Thyroid gland (tissue), 4 donors: Measurements from ENCODE around the gene RCAN2. TPM values are rescaled to one million over a fixed set of nuclear protein-coding genes. Genes with fewer than 3 reads are reported as not detected.

ENCODE experiments used
- DNase-seq, 2 donors: peaks; one replicate each; pipeline ENCODE4 v3.0.0-alpha.2; 2019
- H3K27ac ChIP-seq, 3 donors: fragments of 200-600 bp; sonication (generic); 1 replicate in 2 of 3; 2 replicates in 1 of 3; pipeline ENCODE4 v1.5.1; 2016 to 2019; ENCODE audit warnings: mild to moderate bottlenecking in 1 of 3, moderate library complexity in 1 of 3
- H3K27me3 ChIP-seq: fragments of 200-600 bp; sonication (generic); one replicate; pipeline ENCODE4 v1.5.1; 2019
- H3K36me3 ChIP-seq, 2 donors: fragments of 200-600 bp; sonication (generic); one replicate each; pipeline ENCODE4 v1.5.1; 2016 to 2019
- H3K4me1 ChIP-seq, 2 donors: fragments of 200-600 bp; sonication (generic); one replicate each; pipeline ENCODE4 v1.5.1; 2017 to 2019
- H3K4me3 ChIP-seq, 3 donors: fragments of 200-600 bp; sonication (generic); replicated peaks in 1 of 3; 1 replicate in 2 of 3; 2 replicates in 1 of 3; pipeline ENCODE4 v1.5.1; 2016; ENCODE audit warnings: mild to moderate bottlenecking in 1 of 3
- H3K9me3 ChIP-seq: fragments of 200-600 bp; sonication (generic); one replicate; pipeline ENCODE4 v1.5.1; 2017
- CTCF ChIP-seq, 6 experiments: fragments of 200-600 bp in 3 of 6; fragments of 450-650 bp in 3 of 6; sonication (generic) in 3 of 6; IDR thresholded peaks; one replicate each; pipeline ENCODE4 v1.5.1; 2016 to 2019; ENCODE audit warnings: antibody characterized with exemption in 6 of 6, mild to moderate bottlenecking in 2 of 6, inconsistent platforms in 1 of 6, moderate library complexity in 1 of 6
- POLR2A ChIP-seq, 2 donors: fragments of 450-650 bp; IDR thresholded peaks; one replicate each; pipeline ENCODE4 v1.6.1; 2017; ENCODE audit warnings: antibody characterized with exemption in 2 of 2, mild to moderate bottlenecking in 2 of 2, moderate library complexity in 1 of 2
- WGBS, 2 donors: methylation state at CpG; one replicate each; pipeline ENCODE4 v1.1.5; 2017; 5-methylcytosine and 5-hydroxymethylcytosine counted together
- intact Hi-C: fragments of 100-400 bp; cut with DNase I; formaldehyde crosslinking; loops from one replicate; pipeline ENCODE4 v1.15.1; 2023
- total RNA-seq, 4 donors: library from RNA; depleted of rRNA; stranded (reverse); fragments of >200 nt; gene quantifications; one replicate each; pipeline ENCODE4 v1.2.3, GENCODE V29; 2016

The RCAN2 gene
- total RNA-seq, 4 donors from 2014 or later = 14.0 to 33.2 (median 23.3) TPM

GRCh38 chr6:46468403-46469010 lies 22.7 kb downstream of the RCAN2 start:
- Histone ChIP-seq H3K27me3 (no peaks in the 10 kb centered on the region), H3K9me3 (no peaks in the 10 kb centered on the region), H3K4me3 (no peak overlapping the region), H3K4me1 (no peaks in the 10 kb centered on the region), H3K27ac (no peak overlapping the region), H3K36me3 (no peaks in the 10 kb centered on the region)
- intact Hi-C loops = no loop called here
- 79 to 80% methylated on average over 9 of the region's 9 CpGs for WGBS, 2 donors
- no peak for DNase-seq
- TF ChIP-seq CTCF (IDR thresholded peaks at IDR 0.05) = no peak
- no peak for TF ChIP-seq POLR2A (IDR thresholded peaks at IDR 0.05)

- H3K4me1 ChIP-seq = no peaks in the 10 kb centered on the region
- H3K4me3 ChIP-seq = no peak overlapping the region
- H3K27ac ChIP-seq = no peak overlapping the region
- no peak for DNase-seq
- no peaks in the 10 kb centered on the region for H3K9me3 ChIP-seq
- H3K36me3 ChIP-seq = no peaks in the 10 kb centered on the region
- TF ChIP-seq POLR2A (IDR thresholded peaks at IDR 0.05) = no peak
- no peak for TF ChIP-seq CTCF (IDR thresholded peaks at IDR 0.05)
- intact Hi-C loops = no loop called here
- no peaks in the 10 kb centered on the region for H3K27me3 ChIP-seq
- WGBS, 2 donors = 83% methylated on average over 4 of the region's 4 CpGs
These were observed 24.7 kb downstream of the RCAN2 start for GRCh38 chr6:46466570-46466969.

GRCh38 chr6:46465294-46466165 lies 25.7 kb downstream of the RCAN2 start:
- TF ChIP-seq CTCF (IDR thresholded peaks at IDR 0.05) = no peak
- no peak for TF ChIP-seq POLR2A (IDR thresholded peaks at IDR 0.05)
- H3K4me3 ChIP-seq = no peak overlapping the region
- H3K27me3 ChIP-seq = no peaks in the 10 kb centered on the region
- no peaks in the 10 kb centered on the region for H3K36me3 ChIP-seq
- no peak for DNase-seq
- no peaks in the 10 kb centered on the region for H3K4me1 ChIP-seq
- 74 to 81% methylated on average over 4 of the region's 4 CpGs for WGBS, 2 donors
- intact Hi-C loops = no loop called here
- no peak overlapping the region for H3K27ac ChIP-seq
- H3K9me3 ChIP-seq = no peaks in the 10 kb centered on the region

- H3K27ac ChIP-seq = no peak overlapping the region
These were observed 35.0 kb downstream of the RCAN2 start for GRCh38 chr6:46456297-46456696.

More at GRCh38 chr6:46456297-46456696, 35.0 kb downstream of the RCAN2 start:
- Histone ChIP-seq H3K36me3 (no peaks in the 10 kb centered on the region), H3K9me3 (no peaks in the 10 kb centered on the region), H3K27me3 (no peaks in the 10 kb centered on the region), H3K4me3 (no peak overlapping the region), H3K4me1 (peaks cover 8 to 10% of the 10 kb centered on the region in 2 donors)
- WGBS, 2 donors = 87 to 88% methylated on average over 2 of the region's 2 CpGs
- TF ChIP-seq POLR2A (IDR thresholded peaks at IDR 0.05) (no peak), CTCF (IDR thresholded peaks at IDR 0.05) (no peak)
- DNase-seq = no peak
- intact Hi-C loops = no loop called here
